K562 (cell line): ENCODE results near the gene COMMD2.

Experiments
- NFE2L1 ChIP-seq: fragments of 450-650 bp; IDR thresholded peaks from 2 replicates; pipeline ENCODE4 v1.6.1; 2016; ENCODE audit warnings: missing genetic modification characterization, low read depth, mild to moderate bottlenecking, missing compliant biosample characterization, moderate library complexity, borderline replicate concordance
- TEAD4 ChIP-seq, 2 experiments: sonication (generic) in 1 of 2; formaldehyde crosslinking in 1 of 2; IDR thresholded peaks; 2 replicates each; pipeline versions ENCODE4 v1.6.1 to v1.8.0; 2012 to 2022; ENCODE audit warnings: borderline replicate concordance in 1 of 2, inconsistent platforms in 1 of 2, low read length in 1 of 2, mild to moderate bottlenecking in 1 of 2, missing genetic modification reagents in 1 of 2
- TF ChIP-seq, protein P1 (sequence below), 3 experiments: IDR thresholded peaks in 2 of 3; conservative IDR thresholded peaks in 1 of 3; 2 replicates each; pipeline ENCODE4 v1.5.1; 2011 to 2012; ENCODE audit warnings: low read length in 3 of 3, mild to moderate bottlenecking in 3 of 3, control low read depth in 2 of 3, improper control_type of control experiment in 1 of 3, inconsistent platforms in 1 of 3, low read depth in 1 of 3, mixed read lengths in 1 of 3, moderate library complexity in 1 of 3; ENCODE audit not compliant: insufficient read depth in 2 of 3
- TF ChIP-seq, protein P2 (sequence below): fragments of 450-650 bp; IDR thresholded peaks from 2 replicates; pipeline ENCODE4 v1.6.1; 2017; ENCODE audit warnings: antibody characterized with exemption
- TF ChIP-seq, protein P3 (sequence below): fragments of 450-650 bp; IDR thresholded peaks from 2 replicates; pipeline ENCODE4 v1.6.1; 2014; ENCODE audit warnings: low read depth, mild to moderate bottlenecking, moderate library complexity, borderline replicate concordance
- TF ChIP-seq, protein P4 (sequence below): sonication (generic); formaldehyde crosslinking; IDR thresholded peaks from 2 replicates; pipeline ENCODE4 v1.8.1; 2023; ENCODE audit warnings: mild to moderate bottlenecking, missing genetic modification reagents

DNA sequence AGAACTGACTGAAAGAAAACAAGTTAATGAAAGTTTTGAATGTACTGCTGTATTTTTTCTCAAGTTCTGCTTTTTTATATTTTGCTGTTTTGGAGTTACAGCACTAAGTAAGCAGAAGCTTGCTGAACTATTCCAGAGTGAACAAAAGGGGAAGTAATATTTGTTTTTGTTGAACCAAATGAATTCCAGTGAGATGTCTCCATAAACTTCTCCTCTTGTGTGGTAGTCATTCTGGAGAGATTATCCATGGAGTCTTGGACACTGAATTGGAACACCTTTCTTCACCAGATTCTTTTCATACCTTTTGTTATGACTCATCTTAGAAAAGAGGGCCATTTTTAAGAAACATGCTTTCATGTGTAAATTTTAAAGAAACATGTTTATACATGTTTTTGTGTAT lies 31.3 kb upstream of the COMMD2 start:
- TF ChIP-seq, protein P1, sequence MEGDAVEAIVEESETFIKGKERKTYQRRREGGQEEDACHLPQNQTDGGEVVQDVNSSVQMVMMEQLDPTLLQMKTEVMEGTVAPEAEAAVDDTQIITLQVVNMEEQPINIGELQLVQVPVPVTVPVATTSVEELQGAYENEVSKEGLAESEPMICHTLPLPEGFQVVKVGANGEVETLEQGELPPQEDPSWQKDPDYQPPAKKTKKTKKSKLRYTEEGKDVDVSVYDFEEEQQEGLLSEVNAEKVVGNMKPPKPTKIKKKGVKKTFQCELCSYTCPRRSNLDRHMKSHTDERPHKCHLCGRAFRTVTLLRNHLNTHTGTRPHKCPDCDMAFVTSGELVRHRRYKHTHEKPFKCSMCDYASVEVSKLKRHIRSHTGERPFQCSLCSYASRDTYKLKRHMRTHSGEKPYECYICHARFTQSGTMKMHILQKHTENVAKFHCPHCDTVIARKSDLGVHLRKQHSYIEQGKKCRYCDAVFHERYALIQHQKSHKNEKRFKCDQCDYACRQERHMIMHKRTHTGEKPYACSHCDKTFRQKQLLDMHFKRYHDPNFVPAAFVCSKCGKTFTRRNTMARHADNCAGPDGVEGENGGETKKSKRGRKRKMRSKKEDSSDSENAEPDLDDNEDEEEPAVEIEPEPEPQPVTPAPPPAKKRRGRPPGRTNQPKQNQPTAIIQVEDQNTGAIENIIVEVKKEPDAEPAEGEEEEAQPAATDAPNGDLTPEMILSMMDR (IDR thresholded peaks at IDR 0.05 in 2 of 3, conservative IDR thresholded peaks at IDR 0.05 in 1 of 3; ENCODE audit: insufficient read depth in 2 of 3, low read depth in 1 of 3, low read length in 3 of 3) = no peak
- TF ChIP-seq, protein P2, sequence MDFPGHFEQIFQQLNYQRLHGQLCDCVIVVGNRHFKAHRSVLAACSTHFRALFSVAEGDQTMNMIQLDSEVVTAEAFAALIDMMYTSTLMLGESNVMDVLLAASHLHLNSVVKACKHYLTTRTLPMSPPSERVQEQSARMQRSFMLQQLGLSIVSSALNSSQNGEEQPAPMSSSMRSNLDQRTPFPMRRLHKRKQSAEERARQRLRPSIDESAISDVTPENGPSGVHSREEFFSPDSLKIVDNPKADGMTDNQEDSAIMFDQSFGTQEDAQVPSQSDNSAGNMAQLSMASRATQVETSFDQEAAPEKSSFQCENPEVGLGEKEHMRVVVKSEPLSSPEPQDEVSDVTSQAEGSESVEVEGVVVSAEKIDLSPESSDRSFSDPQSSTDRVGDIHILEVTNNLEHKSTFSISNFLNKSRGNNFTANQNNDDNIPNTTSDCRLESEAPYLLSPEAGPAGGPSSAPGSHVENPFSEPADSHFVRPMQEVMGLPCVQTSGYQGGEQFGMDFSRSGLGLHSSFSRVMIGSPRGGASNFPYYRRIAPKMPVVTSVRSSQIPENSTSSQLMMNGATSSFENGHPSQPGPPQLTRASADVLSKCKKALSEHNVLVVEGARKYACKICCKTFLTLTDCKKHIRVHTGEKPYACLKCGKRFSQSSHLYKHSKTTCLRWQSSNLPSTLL = no peak
- TF ChIP-seq, protein P3, sequence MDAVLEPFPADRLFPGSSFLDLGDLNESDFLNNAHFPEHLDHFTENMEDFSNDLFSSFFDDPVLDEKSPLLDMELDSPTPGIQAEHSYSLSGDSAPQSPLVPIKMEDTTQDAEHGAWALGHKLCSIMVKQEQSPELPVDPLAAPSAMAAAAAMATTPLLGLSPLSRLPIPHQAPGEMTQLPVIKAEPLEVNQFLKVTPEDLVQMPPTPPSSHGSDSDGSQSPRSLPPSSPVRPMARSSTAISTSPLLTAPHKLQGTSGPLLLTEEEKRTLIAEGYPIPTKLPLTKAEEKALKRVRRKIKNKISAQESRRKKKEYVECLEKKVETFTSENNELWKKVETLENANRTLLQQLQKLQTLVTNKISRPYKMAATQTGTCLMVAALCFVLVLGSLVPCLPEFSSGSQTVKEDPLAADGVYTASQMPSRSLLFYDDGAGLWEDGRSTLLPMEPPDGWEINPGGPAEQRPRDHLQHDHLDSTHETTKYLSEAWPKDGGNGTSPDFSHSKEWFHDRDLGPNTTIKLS = no peak
- TF ChIP-seq NFE2L1 (tag) (no peak), TEAD4 (IDR thresholded peaks at IDR 0.05; ENCODE audit: low read length) (no peak), TEAD4 (CRISPR knock-in tag; IDR thresholded peaks at IDR 0.05; ENCODE audit: borderline replicate concordance) (no peak)
- TF ChIP-seq, protein P4, sequence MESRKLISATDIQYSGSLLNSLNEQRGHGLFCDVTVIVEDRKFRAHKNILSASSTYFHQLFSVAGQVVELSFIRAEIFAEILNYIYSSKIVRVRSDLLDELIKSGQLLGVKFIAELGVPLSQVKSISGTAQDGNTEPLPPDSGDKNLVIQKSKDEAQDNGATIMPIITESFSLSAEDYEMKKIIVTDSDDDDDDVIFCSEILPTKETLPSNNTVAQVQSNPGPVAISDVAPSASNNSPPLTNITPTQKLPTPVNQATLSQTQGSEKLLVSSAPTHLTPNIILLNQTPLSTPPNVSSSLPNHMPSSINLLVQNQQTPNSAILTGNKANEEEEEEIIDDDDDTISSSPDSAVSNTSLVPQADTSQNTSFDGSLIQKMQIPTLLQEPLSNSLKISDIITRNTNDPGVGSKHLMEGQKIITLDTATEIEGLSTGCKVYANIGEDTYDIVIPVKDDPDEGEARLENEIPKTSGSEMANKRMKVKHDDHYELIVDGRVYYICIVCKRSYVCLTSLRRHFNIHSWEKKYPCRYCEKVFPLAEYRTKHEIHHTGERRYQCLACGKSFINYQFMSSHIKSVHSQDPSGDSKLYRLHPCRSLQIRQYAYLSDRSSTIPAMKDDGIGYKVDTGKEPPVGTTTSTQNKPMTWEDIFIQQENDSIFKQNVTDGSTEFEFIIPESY = no peak
